ENCODE results near the gene TANGO2. TPM values are rescaled to one million over a fixed set of nuclear protein-coding genes. Genes with fewer than 3 reads are reported as not detected.

TANGO2 gene
- total and polyA plus RNA-seq, 2 of the 8 experiments (the other 6 are each of a cell fraction or from before 2014, with no cell fraction given): 10.1 to 18.4 TPM

DNA sequence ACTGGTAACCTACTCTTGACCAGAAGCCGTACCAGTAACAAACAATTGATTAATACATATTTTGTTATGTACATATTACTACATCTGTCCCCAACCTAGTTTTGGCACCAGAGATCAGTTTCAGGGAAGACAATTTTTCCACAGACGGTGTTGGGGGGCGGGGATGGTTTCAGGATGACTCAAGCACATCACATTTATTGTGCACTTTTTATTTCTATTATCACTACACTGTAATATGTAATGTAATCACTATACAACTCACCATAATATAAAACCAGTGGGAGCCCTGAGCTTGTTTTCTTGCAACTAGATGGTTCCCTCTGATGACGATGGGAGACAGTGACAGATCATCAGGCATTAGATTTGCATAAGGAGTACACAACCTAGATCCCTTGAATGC lies 74.6 kb downstream of the TANGO2 start (continued):
- TF ChIP-seq KDM1A (IDR thresholded peaks at IDR 0.05; ENCODE audit: borderline replicate concordance, low read length): no peak
- TF ChIP-seq TAF1 (IDR thresholded peaks at IDR 0.05; ENCODE audit: low read depth, low read length): no peak
- no peak for TF ChIP-seq SP4 (IDR thresholded peaks at IDR 0.05; ENCODE audit: low read length)
- no peak for TF ChIP-seq TAF7 (optimal IDR thresholded peaks at IDR 0.05; ENCODE audit: borderline replicate concordance, low read depth, low read length)
- no peak for TF ChIP-seq SAP30 (IDR thresholded peaks at IDR 0.05; ENCODE audit: insufficient read depth, insufficient replicate concordance, low read length)

All from H1 (cell line).